Measurements from ENCODE around the gene TOMT.

The TOMT gene

DNA sequence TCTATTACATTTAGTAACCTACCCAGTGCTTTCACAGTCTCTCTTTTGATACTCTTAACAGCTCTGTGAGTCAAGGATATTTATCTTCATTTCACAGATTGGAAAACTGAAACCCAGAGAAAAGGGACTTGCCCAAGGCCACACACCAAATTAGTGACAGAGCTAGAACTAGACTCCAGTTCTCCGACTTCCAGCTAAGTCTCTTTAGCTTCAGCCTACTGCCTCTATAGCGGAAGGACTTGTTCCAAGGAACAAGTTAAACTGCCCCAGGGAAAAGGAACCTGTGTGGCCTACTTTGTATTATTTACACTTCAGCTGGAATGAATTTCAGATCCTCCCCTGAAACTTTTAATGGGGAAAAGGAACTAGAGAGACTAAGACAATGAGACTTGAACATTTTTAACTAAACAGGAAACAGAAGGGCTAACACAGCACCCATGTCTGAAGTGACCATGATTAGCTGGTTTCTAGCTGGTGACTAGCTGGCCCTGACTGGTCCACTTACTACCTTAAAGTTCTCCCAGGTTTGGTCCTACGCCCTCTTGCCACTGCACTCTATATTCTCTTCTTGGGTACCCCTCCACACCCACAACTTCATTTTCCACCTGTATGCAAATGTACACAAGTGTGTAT lies 23.8 kb upstream of the TOMT start:
- Histone ChIP-seq H3K9ac (ENCODE audit: low read length) (no peak overlapping the region), H4K20me1 (ENCODE audit: insufficient read depth, low read length) (no peaks in the 10 kb centered on the region), H3K36me3 (replicated peaks; ENCODE audit: low read depth, low read length) (no peaks in the 10 kb centered on the region), H3K4me2 (ENCODE audit: low read length) (peak overlapping the region; percentile 86; the same call in 1 of the 2 replicates), H3K27ac (ENCODE audit: low read length) (no peak overlapping the region), H3K27me3 (ENCODE audit: low read depth, low read length) (no peaks in the 10 kb centered on the region), H3K79me2 (ENCODE audit: low read length) (peaks cover 31% of the 10 kb centered on the region), H3K4me1 (ENCODE audit: low read length) (peaks cover 29% of the 10 kb centered on the region), H2AFZ (ENCODE audit: low read depth, low read length) (no peak overlapping the region), H3K9me3 (ENCODE audit: insufficient read depth, low read length) (no peaks in the 10 kb centered on the region), H3K4me3 (ENCODE audit: low read length) (no peak overlapping the region)
- TF ChIP-seq EZH2phosphoT487 (IDR thresholded peaks at IDR 0.05; ENCODE audit: low read depth) = no peak
- no peak for TF ChIP-seq CTCF (IDR thresholded peaks at IDR 0.05; ENCODE audit: low read depth, low read length)

- peaks cover 7% of the 10 kb centered on the region for H3K36me3 ChIP-seq (replicated peaks; ENCODE audit: low read depth, low read length)
- no peak overlapping the region for H3K4me2 ChIP-seq (ENCODE audit: low read length)
- peaks cover 16% of the 10 kb centered on the region for H3K79me2 ChIP-seq (ENCODE audit: low read length)
- H4K20me1 ChIP-seq (ENCODE audit: insufficient read depth, low read length) = no peaks in the 10 kb centered on the region
- H2AFZ ChIP-seq (ENCODE audit: low read depth, low read length) = no peak overlapping the region
- TF ChIP-seq EZH2phosphoT487 (IDR thresholded peaks at IDR 0.05; ENCODE audit: low read depth) (no peak), CTCF (IDR thresholded peaks at IDR 0.05; ENCODE audit: low read depth, low read length) (no peak)
- no peak overlapping the region for H3K9ac ChIP-seq (ENCODE audit: low read length)
- H3K4me1 ChIP-seq (ENCODE audit: low read length) = peaks cover 21% of the 10 kb centered on the region
- H3K27ac ChIP-seq (ENCODE audit: low read length) = no peak overlapping the region
- H3K27me3 ChIP-seq (ENCODE audit: low read depth, low read length) = no peaks in the 10 kb centered on the region
- no peak overlapping the region for H3K4me3 ChIP-seq (ENCODE audit: low read length)
- no peaks in the 10 kb centered on the region for H3K9me3 ChIP-seq (ENCODE audit: insufficient read depth, low read length)
These were observed 22.3 kb upstream of the TOMT start for GRCh38 chr11:72083414-72083813.

DNA sequence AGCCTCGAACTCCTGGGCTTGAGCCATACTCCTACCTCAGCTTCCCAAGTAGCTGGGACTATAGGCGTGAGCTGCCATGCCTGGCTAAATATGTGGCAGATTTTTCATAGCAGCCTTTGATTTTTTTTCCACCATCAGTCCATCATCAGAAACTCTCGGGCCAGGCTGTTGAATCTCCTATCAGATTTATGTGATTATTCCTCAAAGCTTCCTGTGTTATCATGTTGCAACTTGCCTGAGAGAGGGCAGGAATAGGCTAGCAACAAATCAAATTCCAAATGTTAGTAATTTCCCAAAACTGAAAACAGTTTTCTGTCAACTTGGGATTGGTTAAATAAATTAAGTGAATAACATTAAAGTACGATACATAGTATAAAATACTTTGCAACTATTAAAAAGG lies 21.6 kb upstream of the TOMT start:
- H3K27ac ChIP-seq (ENCODE audit: low read length) = no peak overlapping the region
- H3K4me2 ChIP-seq (ENCODE audit: low read length) = no peak overlapping the region
- no peaks in the 10 kb centered on the region for H3K9me3 ChIP-seq (ENCODE audit: insufficient read depth, low read length)
- H4K20me1 ChIP-seq (ENCODE audit: insufficient read depth, low read length) = no peaks in the 10 kb centered on the region
- no peak overlapping the region for H2AFZ ChIP-seq (ENCODE audit: low read depth, low read length)
- TF ChIP-seq CTCF (IDR thresholded peaks at IDR 0.05; ENCODE audit: low read depth, low read length) = no peak
- no peak for TF ChIP-seq EZH2phosphoT487 (IDR thresholded peaks at IDR 0.05; ENCODE audit: low read depth)
- H3K79me2 ChIP-seq (ENCODE audit: low read length) = peaks cover 10% of the 10 kb centered on the region
- no peak overlapping the region for H3K4me3 ChIP-seq (ENCODE audit: low read length)
- H3K4me1 ChIP-seq (ENCODE audit: low read length) = peaks cover 14% of the 10 kb centered on the region
- no peak overlapping the region for H3K9ac ChIP-seq (ENCODE audit: low read length)
- H3K27me3 ChIP-seq (ENCODE audit: low read depth, low read length) = no peaks in the 10 kb centered on the region
- H3K36me3 ChIP-seq (replicated peaks; ENCODE audit: low read depth, low read length) = peaks cover 11% of the 10 kb centered on the region

DNA sequence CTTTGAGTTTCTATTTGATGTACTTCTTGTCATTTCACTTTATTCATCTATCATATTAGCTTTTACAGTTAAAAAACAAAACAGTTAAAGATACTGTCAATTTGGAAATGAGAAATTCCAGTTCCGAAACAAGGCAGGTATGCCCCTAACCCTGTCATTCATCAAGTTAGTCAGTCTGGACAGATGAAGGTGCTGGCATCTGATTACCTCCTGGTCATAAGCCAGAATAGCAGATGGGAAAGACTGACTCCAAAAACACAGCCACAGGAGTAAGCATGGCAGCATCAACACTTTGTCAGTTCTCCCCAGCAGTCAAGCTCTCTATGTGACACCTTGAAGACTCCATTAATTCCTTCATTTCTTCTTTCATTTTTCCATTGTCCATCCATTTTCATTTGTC lies 20.8 kb upstream of the TOMT start:
- Histone ChIP-seq H3K4me3 (ENCODE audit: low read length) (no peak overlapping the region), H3K27ac (ENCODE audit: low read length) (no peak overlapping the region), H3K4me1 (ENCODE audit: low read length) (peaks cover 10% of the 10 kb centered on the region), H4K20me1 (ENCODE audit: insufficient read depth, low read length) (no peaks in the 10 kb centered on the region), H3K9ac (ENCODE audit: low read length) (no peak overlapping the region), H3K36me3 (replicated peaks; ENCODE audit: low read depth, low read length) (peaks cover 14% of the 10 kb centered on the region), H3K9me3 (ENCODE audit: insufficient read depth, low read length) (no peaks in the 10 kb centered on the region), H3K79me2 (ENCODE audit: low read length) (peaks cover under 1% of the 10 kb centered on the region), H3K4me2 (ENCODE audit: low read length) (no peak overlapping the region), H2AFZ (ENCODE audit: low read depth, low read length) (no peak overlapping the region), H3K27me3 (ENCODE audit: low read depth, low read length) (no peaks in the 10 kb centered on the region)
- TF ChIP-seq CTCF (IDR thresholded peaks at IDR 0.05; ENCODE audit: low read depth, low read length) = no peak
- no peak for TF ChIP-seq EZH2phosphoT487 (IDR thresholded peaks at IDR 0.05; ENCODE audit: low read depth)

Measured in OCI-LY3 (cell line).